Measurements from ENCODE around the gene B9D2.
"Not testable (repeated sequence)": the region's sequence is repeated elsewhere in the genome, so short reads cannot be mapped to it uniquely, and the experiment has no call there.

Gene B9D2, protein sequence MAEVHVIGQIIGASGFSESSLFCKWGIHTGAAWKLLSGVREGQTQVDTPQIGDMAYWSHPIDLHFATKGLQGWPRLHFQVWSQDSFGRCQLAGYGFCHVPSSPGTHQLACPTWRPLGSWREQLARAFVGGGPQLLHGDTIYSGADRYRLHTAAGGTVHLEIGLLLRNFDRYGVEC

GRCh38 chr19:41363753-41364523, at the start of gene B9D2:
TSS of gene B9D2 (minus strand) at chr19:41364149. CDS start at chr19:41363519, 630 bp downstream.
- peak; percentile 98 for DNase-seq (ENCODE audit: low spot score)

DNA sequence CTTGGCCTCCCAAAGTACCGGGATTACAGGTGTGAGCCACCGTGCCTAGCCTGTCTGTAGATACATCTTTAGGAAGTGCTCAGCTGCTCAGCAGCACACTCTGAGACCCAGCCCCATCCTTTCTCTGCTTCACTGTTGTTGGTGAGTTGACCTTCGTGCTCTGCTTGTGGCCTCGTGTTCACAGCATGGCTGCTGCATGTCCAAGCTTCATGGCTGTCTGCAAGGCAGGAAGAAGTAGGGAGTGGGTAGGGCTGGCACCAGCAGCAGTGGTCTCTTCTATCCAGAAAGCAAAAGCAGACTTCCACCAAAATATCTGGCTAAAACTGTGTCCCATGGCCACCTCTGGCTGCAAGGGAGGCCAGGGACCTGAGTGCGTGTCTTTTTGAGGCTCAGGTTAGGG, 49.0 kb upstream of the B9D2 start:
- DNase-seq (ENCODE audit: low spot score): no peak

GRCh38 chr19:41411968-41412265, 48.0 kb upstream of the B9D2 start:
- no peak for DNase-seq (ENCODE audit: low spot score)

- no peak for DNase-seq (ENCODE audit: low spot score)
These were observed 47.4 kb upstream of the B9D2 start for GRCh38 chr19:41411100-41411967.

- no peak for DNase-seq (ENCODE audit: low spot score)
These were observed 46.5 kb upstream of the B9D2 start for GRCh38 chr19:41410336-41411054.

DNA sequence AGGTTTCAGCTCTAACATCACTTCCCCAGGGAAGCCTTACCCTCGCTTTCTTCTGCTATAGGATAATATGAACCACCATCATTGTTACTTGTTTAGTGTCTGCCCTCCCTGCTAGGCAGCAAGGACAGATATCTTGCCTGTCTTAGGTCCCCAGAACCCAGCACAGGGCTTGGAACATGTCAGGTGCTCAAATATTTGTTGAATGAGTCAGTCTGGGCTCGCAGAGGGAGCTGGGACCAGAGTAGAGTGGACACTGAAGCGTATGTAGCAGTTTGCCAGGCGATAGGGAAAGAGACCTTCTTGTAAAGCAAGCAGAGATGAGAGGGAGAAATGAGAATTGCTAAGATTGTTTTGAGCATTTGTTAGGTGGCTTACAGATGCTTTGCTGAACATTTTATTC, 45.3 kb upstream of the B9D2 start:
- DNase-seq (ENCODE audit: low spot score): no peak

GRCh38 chr19:41408846-41409245, 44.9 kb upstream of the B9D2 start:
- DNase-seq (ENCODE audit: low spot score): not testable (repeated sequence)

DNA sequence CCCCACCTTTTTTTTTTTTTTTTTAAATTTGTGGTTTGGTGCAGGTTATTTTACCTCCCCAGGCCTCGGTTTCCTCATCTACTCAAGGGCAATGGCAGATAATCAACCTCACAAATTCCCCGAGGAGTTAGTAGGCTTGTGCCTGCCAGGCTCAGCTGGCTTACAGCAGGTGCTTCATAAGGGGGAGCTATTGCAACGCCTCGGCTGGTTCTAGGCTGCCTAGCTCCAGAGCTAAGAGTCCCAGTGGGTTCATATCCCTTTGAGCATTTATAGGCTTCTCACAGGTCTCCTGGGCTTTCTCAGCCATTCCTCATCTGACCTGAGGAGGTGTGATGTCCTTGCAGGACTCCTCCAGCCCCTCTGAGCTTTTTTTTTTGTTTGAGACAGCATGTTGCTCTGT, 44.3 kb upstream of the B9D2 start:
- no peak for DNase-seq (ENCODE audit: low spot score)

- no peak for DNase-seq (ENCODE audit: low spot score)
These were observed 43.3 kb upstream of the B9D2 start for GRCh38 chr19:41407271-41407670.

GRCh38 chr19:41405776-41406175, 41.8 kb upstream of the B9D2 start:
- no peak for DNase-seq (ENCODE audit: low spot score)

DNA sequence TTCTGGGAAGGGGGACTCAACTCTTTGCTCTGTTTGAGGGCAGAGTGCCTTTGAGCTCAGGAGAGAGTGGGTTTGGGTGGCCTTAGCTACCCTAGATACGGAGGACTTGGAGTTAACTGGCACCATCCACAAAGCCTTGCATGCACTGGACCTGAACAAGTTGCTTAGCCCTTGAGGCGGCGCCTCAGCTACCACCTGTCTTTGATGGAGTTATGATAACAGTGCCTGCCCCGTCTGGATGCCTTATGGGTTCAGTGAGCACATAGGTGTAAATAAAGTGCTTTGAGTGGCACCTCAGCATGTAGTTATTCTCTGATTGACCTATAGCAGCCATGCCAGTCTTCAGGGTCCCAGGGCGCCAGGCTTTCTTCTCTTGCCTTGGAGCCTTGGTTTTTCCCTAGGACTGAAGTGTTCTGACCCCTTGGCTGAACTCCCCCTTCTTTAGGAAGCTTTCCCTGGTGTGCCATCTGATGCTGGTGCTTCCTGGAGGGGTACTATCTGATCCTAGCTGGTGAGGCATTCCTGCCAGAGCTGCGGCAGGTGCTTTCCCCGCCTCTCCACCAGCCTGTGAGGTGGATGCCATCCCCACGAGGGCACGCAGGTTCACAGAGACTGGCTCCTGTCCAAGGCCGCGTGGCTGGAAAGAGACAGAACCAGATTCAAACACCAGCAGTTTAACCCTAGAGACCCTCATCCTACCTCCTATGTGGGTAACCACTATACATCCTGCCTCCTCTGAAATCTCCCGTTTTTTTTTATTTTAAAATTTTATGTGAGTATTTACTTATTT, 39.4 kb upstream of the B9D2 start:
- no peak for DNase-seq (ENCODE audit: low spot score)

- no peak for DNase-seq (ENCODE audit: low spot score)
These were observed 38.1 kb upstream of the B9D2 start for GRCh38 chr19:41402010-41402409.

DNA sequence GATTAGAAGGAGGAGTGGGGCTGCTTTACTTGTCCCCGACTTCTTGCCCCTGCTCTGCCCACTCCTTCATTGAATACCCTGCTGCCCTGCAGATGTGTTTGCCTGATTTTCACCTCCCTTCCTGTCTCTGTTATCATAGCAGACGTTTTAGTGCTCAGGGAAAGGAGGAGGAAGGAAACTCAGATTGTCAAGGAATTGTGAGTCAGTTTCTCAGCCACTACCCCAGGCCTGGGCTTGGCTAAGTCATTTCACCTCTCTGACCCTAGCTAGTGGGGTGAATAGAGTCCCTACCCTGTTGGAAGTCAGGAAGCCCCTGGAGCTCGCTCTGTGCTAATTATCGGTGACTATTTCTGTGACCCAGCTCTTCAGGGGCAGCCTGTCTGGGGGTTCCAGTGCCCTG, 37.5 kb upstream of the B9D2 start:
- no peak for DNase-seq (ENCODE audit: low spot score)

- no peak for DNase-seq (ENCODE audit: low spot score)
These were observed 35.6 kb upstream of the B9D2 start for GRCh38 chr19:41399525-41399924.

- no peak for DNase-seq (ENCODE audit: low spot score)
These were observed 35.1 kb upstream of the B9D2 start for GRCh38 chr19:41399091-41399490.

DNA sequence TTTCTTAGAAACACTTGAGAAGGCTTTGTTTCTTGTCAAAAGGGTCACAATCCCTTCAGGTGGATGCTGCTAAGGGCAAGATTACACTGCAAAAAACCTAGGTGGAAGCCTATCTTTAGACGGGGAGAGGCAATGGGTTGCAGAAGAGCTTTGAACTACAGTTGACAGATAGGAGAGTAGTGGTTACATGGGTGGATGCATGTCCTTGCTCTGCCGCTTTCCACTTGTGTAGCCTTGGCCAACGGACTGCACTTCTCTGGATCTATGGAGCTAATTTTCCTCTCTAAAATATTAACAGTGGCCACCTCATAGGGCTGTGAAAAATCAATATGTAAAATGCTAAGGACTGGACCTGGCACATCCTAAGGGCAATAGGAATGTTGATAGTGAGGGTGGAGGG, 34.6 kb upstream of the B9D2 start:
- DNase-seq (ENCODE audit: low spot score): no peak

DNA sequence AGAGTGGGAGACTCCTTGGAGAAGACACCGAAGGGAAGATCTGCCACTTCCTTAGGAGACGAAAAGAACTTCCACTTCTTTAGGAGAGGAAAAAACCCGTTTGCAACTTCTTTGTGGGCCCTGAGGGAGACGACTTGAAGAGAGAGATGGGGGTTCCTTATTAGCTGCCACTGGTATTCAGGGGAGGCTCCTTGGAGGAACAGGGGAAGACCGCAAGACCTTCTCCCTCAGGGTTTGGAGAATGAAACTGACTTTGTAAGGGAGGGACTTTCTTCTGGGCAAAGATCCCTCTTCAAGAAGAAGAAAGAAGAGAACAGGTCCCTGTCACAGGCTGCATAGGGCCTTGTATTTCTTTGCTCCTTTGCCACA, 34.1 kb upstream of the B9D2 start:
- DNase-seq (ENCODE audit: low spot score): no peak

DNA sequence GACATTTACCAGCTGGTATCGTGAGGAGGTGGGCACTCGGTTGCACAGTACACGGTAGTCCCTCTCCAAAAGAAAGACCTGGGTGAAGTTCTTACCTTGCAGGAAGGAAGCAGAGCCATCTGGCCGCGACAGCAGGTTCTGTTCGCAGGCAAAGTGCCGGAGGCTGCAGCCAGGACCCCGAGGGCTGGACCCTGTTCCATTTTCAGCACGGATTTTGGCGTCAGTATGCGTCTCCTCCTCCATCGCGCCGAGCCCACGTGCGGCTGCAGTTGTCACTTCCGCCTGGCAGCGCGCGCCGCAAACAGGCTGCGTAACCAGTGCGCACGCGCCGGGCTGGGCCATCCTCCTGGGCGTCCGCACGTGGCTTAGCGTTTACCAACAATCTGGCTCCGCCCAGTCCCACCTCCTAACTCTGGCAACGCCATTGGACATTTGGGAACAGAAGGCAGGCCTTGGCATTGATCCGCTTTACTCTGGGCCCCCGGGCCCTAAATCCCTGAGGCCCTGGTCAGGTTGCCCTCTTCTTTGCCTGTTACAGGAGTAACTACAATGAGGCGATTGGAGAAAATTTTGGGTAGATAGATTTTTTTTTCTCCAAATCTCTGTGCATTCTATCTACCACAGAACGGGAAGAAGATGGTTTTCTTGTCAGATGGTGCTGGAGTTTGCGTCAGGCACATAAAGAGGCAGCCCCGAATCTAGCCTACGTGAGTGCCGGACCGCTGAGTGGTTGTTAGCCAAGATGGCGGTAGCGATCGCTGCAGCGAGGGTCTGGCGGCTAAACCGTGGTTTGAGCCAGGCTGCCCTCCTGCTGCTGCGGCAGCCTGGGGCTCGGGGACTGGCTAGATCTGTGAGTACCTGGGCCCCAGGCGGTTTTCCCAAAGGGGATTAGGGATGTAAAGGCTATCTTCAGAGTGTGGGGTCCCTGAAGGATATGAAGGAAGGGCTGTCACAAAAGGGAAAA, 33.4 kb upstream of the B9D2 start, which contains the start of the genes BCKDHA and EXOSC5:
TSS of gene BCKDHA (plus strand) at position 733 of the 964 bp plus-strand sequence. CDS start at position 743, 10 bp downstream.
TSS of gene EXOSC5 (minus strand) at position 274 of the 964 bp plus-strand sequence. CDS start at position 243, 31 bp downstream.
- peak; percentile 99 for DNase-seq (ENCODE audit: low spot score)

DNA sequence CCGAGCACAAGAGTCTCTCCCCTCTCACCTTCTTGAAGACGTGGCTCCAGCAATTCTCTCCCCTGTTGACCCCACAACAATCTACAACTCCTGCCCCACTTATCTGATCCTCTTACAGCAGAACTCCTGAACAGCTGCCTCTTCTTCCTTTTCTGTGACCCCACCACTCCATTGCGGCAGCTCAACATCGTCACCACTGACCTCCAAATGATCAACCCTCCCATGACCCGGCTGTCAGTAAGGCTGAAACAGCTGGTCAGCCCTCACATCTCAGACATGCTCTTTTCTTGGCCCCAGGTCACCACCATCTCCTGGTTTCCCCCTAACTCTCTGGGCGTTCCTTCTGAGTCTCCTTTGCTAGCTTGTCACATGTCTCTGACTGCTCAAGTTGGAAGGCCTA, 31.4 kb upstream of the B9D2 start:
- no peak for DNase-seq (ENCODE audit: low spot score)

- no peak for DNase-seq (ENCODE audit: low spot score)
These were observed 28.8 kb upstream of the B9D2 start for GRCh38 chr19:41392775-41393174.
